Nephron (organoid): Measurements from ENCODE around the gene RPS5.

Experiments used
- H3K27ac Mint-ChIP-seq, 3 experiments: 2 replicates each; pipeline ENCODE4 v1.8.0; 2020; ENCODE audit warnings: mixed read lengths in 3 of 3, mild to moderate bottlenecking in 2 of 3, moderate library complexity in 1 of 3
- H3K27me3 Mint-ChIP-seq: 2 replicates; pipeline ENCODE4 v1.8.0; 2021; ENCODE audit warnings: low read depth, mild to moderate bottlenecking, moderate library complexity, mixed read lengths
- H3K36me3 Mint-ChIP-seq: 2 replicates; pipeline ENCODE4 v1.8.0; 2020; ENCODE audit warnings: low read depth, mixed read lengths
- H3K4me1 Mint-ChIP-seq: 2 replicates; pipeline ENCODE4 v1.8.0; 2020; ENCODE audit warnings: mixed read lengths
- H3K4me3 Mint-ChIP-seq, 3 experiments: 2 replicates each; pipeline ENCODE4 v1.8.0; 2020; ENCODE audit warnings: mild to moderate bottlenecking in 3 of 3, mixed read lengths in 3 of 3, moderate library complexity in 2 of 3
- H3K9me3 Mint-ChIP-seq: 2 replicates; pipeline ENCODE4 v1.8.0; 2020; ENCODE audit warnings: mixed read lengths
- TF ChIP-seq, protein P1 (sequence below), 3 experiments: fragments of 200-600 bp; sonication (generic); IDR thresholded peaks; one replicate each; pipeline ENCODE4 v1.5.0; 2021; ENCODE audit warnings: antibody characterized with exemption in 3 of 3; ENCODE audit not compliant: unreplicated experiment in 3 of 3

Gene RPS5

DNA sequence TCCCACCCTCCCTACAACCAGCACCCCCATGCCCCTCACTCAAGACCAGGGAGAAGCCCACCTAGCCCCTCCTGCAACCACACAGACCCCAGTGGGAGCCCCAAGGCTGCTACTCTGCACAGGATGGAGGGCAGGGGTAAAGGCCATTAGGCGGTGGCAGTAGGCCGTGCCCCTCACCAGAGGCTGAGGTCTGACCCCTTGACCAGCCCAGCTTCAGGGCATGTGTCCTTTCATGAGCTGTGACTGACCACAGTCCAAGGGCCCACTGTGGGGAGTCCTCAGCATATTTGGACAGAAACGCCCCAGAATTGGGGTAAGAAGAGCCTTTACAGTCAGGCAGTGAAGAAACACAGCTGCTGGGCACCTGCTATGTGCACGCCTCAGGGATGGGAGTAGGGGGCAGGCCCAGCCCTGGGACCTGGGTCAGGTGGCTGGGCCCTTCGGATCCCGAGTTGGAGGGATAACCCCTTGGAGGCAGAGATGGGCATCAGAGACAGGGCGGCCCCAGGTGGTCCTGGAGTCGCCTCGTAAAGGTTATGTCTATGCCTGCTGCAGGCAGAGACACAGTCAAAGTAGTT is 1.7 kb upstream of the RPS5 start:
- H3K4me3 Mint-ChIP-seq: peak overlapping the region; percentile 97 to 99 (median 98)
- peaks cover 30% of the 10 kb centered on the region for H3K4me1 Mint-ChIP-seq
- H3K27me3 Mint-ChIP-seq: no peaks in the 10 kb centered on the region
- peak overlapping the region; percentile 100 for H3K27ac Mint-ChIP-seq
- TF ChIP-seq, protein P1, sequence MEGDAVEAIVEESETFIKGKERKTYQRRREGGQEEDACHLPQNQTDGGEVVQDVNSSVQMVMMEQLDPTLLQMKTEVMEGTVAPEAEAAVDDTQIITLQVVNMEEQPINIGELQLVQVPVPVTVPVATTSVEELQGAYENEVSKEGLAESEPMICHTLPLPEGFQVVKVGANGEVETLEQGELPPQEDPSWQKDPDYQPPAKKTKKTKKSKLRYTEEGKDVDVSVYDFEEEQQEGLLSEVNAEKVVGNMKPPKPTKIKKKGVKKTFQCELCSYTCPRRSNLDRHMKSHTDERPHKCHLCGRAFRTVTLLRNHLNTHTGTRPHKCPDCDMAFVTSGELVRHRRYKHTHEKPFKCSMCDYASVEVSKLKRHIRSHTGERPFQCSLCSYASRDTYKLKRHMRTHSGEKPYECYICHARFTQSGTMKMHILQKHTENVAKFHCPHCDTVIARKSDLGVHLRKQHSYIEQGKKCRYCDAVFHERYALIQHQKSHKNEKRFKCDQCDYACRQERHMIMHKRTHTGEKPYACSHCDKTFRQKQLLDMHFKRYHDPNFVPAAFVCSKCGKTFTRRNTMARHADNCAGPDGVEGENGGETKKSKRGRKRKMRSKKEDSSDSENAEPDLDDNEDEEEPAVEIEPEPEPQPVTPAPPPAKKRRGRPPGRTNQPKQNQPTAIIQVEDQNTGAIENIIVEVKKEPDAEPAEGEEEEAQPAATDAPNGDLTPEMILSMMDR (IDR thresholded peaks at IDR 0.05; ENCODE audit: unreplicated experiment in 3 of 3): no peak
- no peaks in the 10 kb centered on the region for H3K9me3 Mint-ChIP-seq
- peaks cover 15% of the 10 kb centered on the region for H3K36me3 Mint-ChIP-seq

DNA sequence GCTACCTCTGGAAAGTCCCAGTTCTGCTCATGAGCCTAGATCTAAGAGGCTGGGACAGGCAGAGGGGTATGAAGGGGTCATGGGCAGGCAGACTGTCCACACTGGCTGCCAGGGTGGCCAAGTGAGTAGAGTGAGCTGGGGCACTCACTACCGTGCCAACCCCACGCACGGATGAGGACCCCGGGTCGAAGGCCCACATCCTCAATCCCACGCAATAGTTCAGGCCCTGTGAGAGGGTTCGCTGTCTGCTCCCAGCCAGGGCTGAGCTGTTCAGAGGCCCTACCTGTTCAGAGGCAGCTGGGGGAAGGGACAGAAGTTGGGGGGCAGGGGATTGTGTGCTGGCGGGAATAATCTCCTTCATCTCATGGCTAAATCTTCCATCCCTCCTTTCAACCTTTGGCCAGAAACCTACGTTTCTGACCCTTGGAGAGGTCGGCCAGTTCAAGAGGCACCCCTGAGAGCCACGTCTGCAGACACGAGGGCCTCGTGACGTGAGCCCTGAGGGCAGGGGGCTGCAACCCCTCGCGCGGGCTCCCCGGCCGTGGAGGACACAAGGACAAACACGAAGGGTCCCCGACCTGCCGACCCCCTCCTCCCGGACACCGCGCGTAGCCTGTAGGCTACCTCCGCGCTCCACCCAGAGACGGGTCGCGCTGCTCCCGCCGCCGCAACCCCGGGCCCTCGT is 1.0 kb upstream of the RPS5 start:
- peaks cover 21% of the 10 kb centered on the region for H3K36me3 Mint-ChIP-seq
- peak overlapping the region; percentile 97 to 99 (median 98) for H3K4me3 Mint-ChIP-seq
- TF ChIP-seq, protein P1 (IDR thresholded peaks at IDR 0.05; ENCODE audit: unreplicated experiment in 3 of 3): no peak

DNA sequence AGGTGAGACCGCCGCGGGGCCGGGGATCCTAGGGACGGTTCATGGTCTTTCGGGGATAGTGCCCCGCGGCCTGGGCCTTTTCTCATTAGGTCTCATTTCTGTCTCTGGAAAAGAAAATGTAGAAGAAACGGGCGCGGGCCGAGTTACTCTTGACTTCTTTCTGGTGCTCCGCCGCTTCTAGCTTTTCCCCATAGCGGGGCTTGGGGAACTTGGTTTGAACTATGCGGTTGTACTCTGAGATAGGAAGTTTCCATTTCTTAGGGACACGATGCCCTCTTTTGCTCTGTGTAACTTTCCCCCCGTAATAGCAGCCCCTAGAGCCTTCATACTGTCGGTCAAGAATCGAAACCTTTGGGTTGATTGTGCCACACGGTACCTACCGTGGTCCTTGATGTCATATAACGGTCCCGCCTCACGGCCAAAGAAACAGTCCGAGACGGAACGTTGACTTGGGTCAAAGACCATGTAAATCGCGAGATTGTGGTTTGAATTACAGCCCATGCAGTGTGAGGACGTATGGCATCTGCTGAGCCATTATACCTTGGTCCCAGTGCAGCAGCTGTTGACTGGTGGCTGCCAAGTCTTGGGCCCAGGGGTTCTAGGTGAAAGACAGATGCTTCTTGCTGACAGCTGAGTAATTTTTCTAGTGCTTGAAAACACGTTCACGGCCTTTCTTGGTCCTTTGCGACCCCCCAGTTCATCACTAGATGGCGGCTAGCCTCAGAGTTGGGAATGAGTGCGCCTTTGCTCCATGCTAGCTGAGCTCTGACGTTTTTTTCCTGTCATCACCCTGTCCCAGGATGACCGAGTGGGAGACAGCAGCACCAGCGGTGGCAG is 487 bp downstream of the RPS5 start:
- peak overlapping the region; percentile 100 for H3K27ac Mint-ChIP-seq
- H3K9me3 Mint-ChIP-seq: no peaks in the 10 kb centered on the region
- peak overlapping the region; percentile 97 to 99 (median 98) for H3K4me3 Mint-ChIP-seq
- H3K27me3 Mint-ChIP-seq: no peaks in the 10 kb centered on the region
- TF ChIP-seq, protein P1 (IDR thresholded peaks at IDR 0.05; ENCODE audit: unreplicated experiment in 3 of 3): no peak
- peaks cover 25% of the 10 kb centered on the region for H3K4me1 Mint-ChIP-seq
- H3K36me3 Mint-ChIP-seq: peaks cover 26% of the 10 kb centered on the region

More for the DNA sequence above, 1.0 kb upstream of the RPS5 start:
- H3K27me3 Mint-ChIP-seq: no peaks in the 10 kb centered on the region
- H3K4me1 Mint-ChIP-seq: peaks cover 33% of the 10 kb centered on the region
- no peaks in the 10 kb centered on the region for H3K9me3 Mint-ChIP-seq
- peak overlapping the region; percentile 100 for H3K27ac Mint-ChIP-seq

DNA sequence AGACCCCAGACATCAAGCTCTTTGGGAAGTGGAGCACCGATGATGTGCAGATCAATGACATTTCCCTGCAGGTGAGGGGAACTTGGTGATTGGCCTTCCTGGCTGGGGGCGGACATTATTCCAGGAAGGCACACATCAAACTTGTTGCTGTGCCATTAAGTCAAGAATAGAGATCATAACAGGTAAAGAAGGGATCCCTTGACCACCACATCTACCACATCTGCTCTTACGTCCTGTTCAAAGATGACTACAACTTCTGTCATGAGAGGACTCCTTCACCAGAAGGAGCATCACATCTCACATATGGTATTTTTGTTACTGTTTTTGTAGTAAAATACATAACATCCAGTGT is 1.1 kb downstream of the RPS5 start:
- Mint-ChIP-seq H3K9me3 (no peaks in the 10 kb centered on the region), H3K36me3 (peaks cover 32% of the 10 kb centered on the region), H3K27me3 (no peaks in the 10 kb centered on the region), H3K4me1 (peaks cover 25% of the 10 kb centered on the region), H3K4me3 (peak overlapping the region; percentile 97 to 99 (median 98)), H3K27ac (peak overlapping the region; percentile 100)
- TF ChIP-seq, protein P1 (IDR thresholded peaks at IDR 0.05; ENCODE audit: unreplicated experiment in 3 of 3): no peak

DNA sequence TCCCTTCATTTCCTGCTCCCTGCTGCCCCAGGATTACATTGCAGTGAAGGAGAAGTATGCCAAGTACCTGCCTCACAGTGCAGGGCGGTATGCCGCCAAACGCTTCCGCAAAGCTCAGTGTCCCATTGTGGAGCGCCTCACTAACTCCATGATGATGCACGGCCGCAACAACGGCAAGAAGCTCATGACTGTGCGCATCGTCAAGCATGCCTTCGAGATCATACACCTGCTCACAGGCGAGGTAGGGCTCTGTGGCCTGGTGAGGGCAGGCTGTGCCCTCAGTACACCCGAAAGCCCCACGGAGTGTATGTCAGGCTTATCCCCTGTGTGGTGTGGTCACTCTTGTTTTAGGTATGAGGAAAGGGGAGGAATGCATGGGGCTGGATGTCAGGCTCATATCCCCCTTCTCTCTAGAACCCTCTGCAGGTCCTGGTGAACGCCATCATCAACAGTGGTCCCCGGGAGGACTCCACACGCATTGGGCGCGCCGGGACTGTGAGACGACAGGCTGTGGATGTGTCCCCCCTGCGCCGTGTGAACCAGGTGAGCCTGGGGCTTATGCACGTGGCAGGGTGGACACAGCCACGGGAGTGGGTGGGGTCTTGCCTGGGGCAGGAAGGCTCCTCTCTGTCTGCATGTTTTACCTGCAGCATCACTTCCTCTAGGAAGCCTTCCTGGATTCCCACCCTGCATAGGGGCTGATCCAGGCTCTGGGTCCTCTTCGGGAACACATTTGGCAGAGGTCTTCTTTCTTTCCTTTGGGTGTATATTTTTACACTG is 6.1 kb downstream of the RPS5 start:
- H3K9me3 Mint-ChIP-seq: no peaks in the 10 kb centered on the region
- no peaks in the 10 kb centered on the region for H3K27me3 Mint-ChIP-seq
- TF ChIP-seq, protein P1 (IDR thresholded peaks at IDR 0.05; ENCODE audit: unreplicated experiment in 3 of 3): no peak
- peaks cover 46% of the 10 kb centered on the region for H3K36me3 Mint-ChIP-seq
- peaks cover 14% of the 10 kb centered on the region for H3K4me1 Mint-ChIP-seq
- peak overlapping the region in 1 of 3 experiments; percentile 17 for H3K27ac Mint-ChIP-seq
- H3K4me3 Mint-ChIP-seq: peak overlapping the region in 1 of 3 experiments; percentile 18
